Measurements from ENCODE around the gene ZNF385B.

Gene ZNF385B

DNA sequence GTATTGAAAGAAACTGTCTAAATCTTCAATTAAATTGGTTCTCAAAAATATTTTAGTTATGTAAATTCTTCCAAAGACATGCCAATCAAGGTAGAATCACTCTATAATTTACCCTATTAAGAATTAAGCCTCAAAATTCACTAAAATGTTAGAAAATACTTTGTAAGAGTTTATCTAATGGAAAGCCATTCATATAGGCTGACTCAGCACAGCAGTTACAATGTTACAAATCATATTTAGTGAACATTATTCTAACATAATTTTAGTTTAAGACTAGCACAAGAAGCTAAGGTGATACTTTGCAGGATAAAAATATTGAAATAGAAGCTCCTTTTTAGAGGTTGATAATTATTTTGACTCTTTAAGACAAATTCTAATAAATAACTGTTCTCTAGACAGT lies 137.0 kb downstream of the ZNF385B start:
- H4K8ac ChIP-seq (ENCODE audit: low read depth, low read length), result no peak overlapping the region

DNA sequence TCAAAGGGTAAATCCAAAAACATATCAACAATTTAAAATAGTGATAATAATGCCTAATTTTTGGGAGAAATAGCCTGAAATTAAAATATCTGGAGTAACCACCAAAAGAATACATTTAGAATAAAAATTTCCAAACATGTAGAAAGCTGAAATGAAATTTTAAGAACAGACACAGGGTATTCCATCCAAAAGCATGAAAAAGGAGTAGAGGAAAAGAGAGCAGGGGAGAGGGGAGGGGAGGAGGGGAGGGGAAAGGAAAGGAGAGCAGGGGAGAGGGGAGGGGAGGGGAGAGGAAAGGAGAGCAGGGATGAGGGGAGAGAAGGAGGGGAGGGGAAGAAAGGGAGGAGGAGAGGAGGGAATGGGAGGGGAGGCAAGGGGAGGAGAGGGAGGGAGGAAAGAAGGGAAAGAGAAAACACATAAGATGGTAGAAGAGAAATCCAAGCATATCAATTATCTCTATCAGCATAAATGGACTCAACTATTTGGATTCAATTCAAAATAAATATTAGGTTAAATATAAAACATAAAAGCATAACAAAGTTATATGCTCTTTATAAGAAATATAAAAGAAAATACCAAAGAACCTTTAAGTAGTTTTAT lies 141.1 kb downstream of the ZNF385B start:
- Histone ChIP-seq H3K9ac (ENCODE audit: low read length) (no peak overlapping the region), H2AFZ (ENCODE audit: insufficient read depth, low read length, poor library complexity) (no peak overlapping the region), H4K91ac (ENCODE audit: low read depth, low read length) (no peak overlapping the region), H4K12ac (ENCODE audit: low read depth, low read length) (no peak overlapping the region), H3K79me2 (ENCODE audit: control insufficient read depth, insufficient read depth, low read length, poor library complexity) (no peaks in the 10 kb centered on the region), H3K4me2 (ENCODE audit: low read length) (no peak overlapping the region), H3K4ac (ENCODE audit: low read depth, low read length) (no peak overlapping the region), H3K27ac (ENCODE audit: low read depth, low read length) (no peak overlapping the region), H3K27me3 (ENCODE audit: insufficient read depth, low read length) (no peaks in the 10 kb centered on the region), H3K4me3 (ENCODE audit: low read depth, low read length) (no peak overlapping the region), H2BK120ac (ENCODE audit: insufficient read depth, low read length, poor library complexity) (no peak overlapping the region), H2BK12ac (ENCODE audit: low read length) (no peak overlapping the region), H3K36me3 (ENCODE audit: control insufficient read depth in 1 of 2, insufficient read depth in 2 of 2, low read length in 2 of 2) (no peaks in the 10 kb centered on the region), H2BK5ac (ENCODE audit: low read depth, low read length, poor library complexity) (no peak overlapping the region), H3K9me3 (ENCODE audit: insufficient read depth, low read depth, low read length) (no peaks in the 10 kb centered on the region), H2AK5ac (ENCODE audit: low read length) (no peak overlapping the region), H3K79me1 (ENCODE audit: low read length) (no peaks in the 10 kb centered on the region), H3K14ac (ENCODE audit: low read length) (no peak overlapping the region), H4K8ac (ENCODE audit: low read depth, low read length) (no peak overlapping the region), H3K4me1 (ENCODE audit: control insufficient read depth in 1 of 2, insufficient read depth in 2 of 2, low read length in 2 of 2) (no peaks in the 10 kb centered on the region), H3K18ac (ENCODE audit: low read length) (no peak overlapping the region), H3K23ac (ENCODE audit: low read length) (no peak overlapping the region)
- no peak for DNase-seq

More for the DNA sequence above, 137.0 kb downstream of the ZNF385B start:
- no peak overlapping the region for H3K27ac ChIP-seq (ENCODE audit: low read depth, low read length)
- no peak for DNase-seq
- H2AK5ac ChIP-seq (ENCODE audit: low read length), result no peak overlapping the region
- no peaks in the 10 kb centered on the region for H3K9me3 ChIP-seq (ENCODE audit: insufficient read depth, low read depth, low read length)
- H2AFZ ChIP-seq (ENCODE audit: insufficient read depth, low read length, poor library complexity), result no peak overlapping the region
- H3K9ac ChIP-seq (ENCODE audit: low read length), result no peak overlapping the region
- H3K4ac ChIP-seq (ENCODE audit: low read depth, low read length), result no peak overlapping the region
- no peak overlapping the region for H3K23ac ChIP-seq (ENCODE audit: low read length)
- no peak overlapping the region for H3K18ac ChIP-seq (ENCODE audit: low read length)
- H3K27me3 ChIP-seq (ENCODE audit: insufficient read depth, low read length), result no peaks in the 10 kb centered on the region
- H3K79me1 ChIP-seq (ENCODE audit: low read length), result no peaks in the 10 kb centered on the region
- no peak overlapping the region for H3K4me2 ChIP-seq (ENCODE audit: low read length)
- no peaks in the 10 kb centered on the region for H3K79me2 ChIP-seq (ENCODE audit: control insufficient read depth, insufficient read depth, low read length, poor library complexity)
- no peak overlapping the region for H2BK120ac ChIP-seq (ENCODE audit: insufficient read depth, low read length, poor library complexity)
- H3K4me3 ChIP-seq (ENCODE audit: low read depth, low read length), result no peak overlapping the region
- no peak overlapping the region for H2BK5ac ChIP-seq (ENCODE audit: low read depth, low read length, poor library complexity)
- H4K12ac ChIP-seq (ENCODE audit: low read depth, low read length), result no peak overlapping the region
- no peaks in the 10 kb centered on the region for H3K36me3 ChIP-seq (ENCODE audit: control insufficient read depth in 1 of 2, insufficient read depth in 2 of 2, low read length in 2 of 2)
- no peak overlapping the region for H3K14ac ChIP-seq (ENCODE audit: low read length)
- no peak overlapping the region for H2BK12ac ChIP-seq (ENCODE audit: low read length)
- H4K91ac ChIP-seq (ENCODE audit: low read depth, low read length), result no peak overlapping the region
- H3K4me1 ChIP-seq (ENCODE audit: control insufficient read depth in 1 of 2, insufficient read depth in 2 of 2, low read length in 2 of 2), result no peaks in the 10 kb centered on the region

DNA sequence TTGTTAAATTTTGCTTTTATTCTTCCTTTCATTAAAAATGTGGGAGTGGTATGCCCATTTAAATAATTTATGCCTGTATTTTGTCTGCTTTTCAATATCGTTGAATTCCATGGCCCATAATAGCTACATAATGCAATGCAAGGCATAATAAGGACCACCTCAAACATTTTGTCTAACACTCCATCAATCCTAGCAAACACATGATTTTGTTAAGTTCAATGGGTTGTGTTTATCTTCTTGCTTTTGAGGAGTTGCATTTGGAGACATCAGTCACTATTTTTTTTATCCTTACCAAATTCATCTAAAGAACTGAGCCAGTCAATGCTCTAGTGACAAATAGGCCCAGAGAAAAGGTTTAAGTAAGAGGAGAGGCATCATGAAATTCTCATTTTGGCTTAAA lies 145.5 kb downstream of the ZNF385B start:
- DNase-seq, result no peak
- Histone ChIP-seq H4K8ac (ENCODE audit: low read depth, low read length) (no peak overlapping the region), H3K4me1 (ENCODE audit: control insufficient read depth in 1 of 2, insufficient read depth in 2 of 2, low read length in 2 of 2) (peaks cover 1 to 4% of the 10 kb centered on the region in 2 experiments), H3K36me3 (ENCODE audit: control insufficient read depth in 1 of 2, insufficient read depth in 2 of 2, low read length in 2 of 2) (no peaks in the 10 kb centered on the region), H3K27me3 (ENCODE audit: insufficient read depth, low read length) (no peaks in the 10 kb centered on the region), H3K18ac (ENCODE audit: low read length) (no peak overlapping the region), H3K4me3 (ENCODE audit: low read depth, low read length) (no peak overlapping the region), H2BK12ac (ENCODE audit: low read length) (no peak overlapping the region), H3K14ac (ENCODE audit: low read length) (no peak overlapping the region), H2AFZ (ENCODE audit: insufficient read depth, low read length, poor library complexity) (no peak overlapping the region), H3K79me1 (ENCODE audit: low read length) (peaks cover 2% of the 10 kb centered on the region), H3K27ac (ENCODE audit: low read depth, low read length) (no peak overlapping the region), H3K4me2 (ENCODE audit: low read length) (no peak overlapping the region), H3K23ac (ENCODE audit: low read length) (no peak overlapping the region), H3K79me2 (ENCODE audit: control insufficient read depth, insufficient read depth, low read length, poor library complexity) (no peaks in the 10 kb centered on the region), H2AK5ac (ENCODE audit: low read length) (no peak overlapping the region), H3K9ac (ENCODE audit: low read length) (no peak overlapping the region), H2BK5ac (ENCODE audit: low read depth, low read length, poor library complexity) (no peak overlapping the region), H3K9me3 (ENCODE audit: insufficient read depth, low read depth, low read length) (no peaks in the 10 kb centered on the region), H2BK120ac (ENCODE audit: insufficient read depth, low read length, poor library complexity) (no peak overlapping the region), H4K12ac (ENCODE audit: low read depth, low read length) (no peak overlapping the region), H3K4ac (ENCODE audit: low read depth, low read length) (no peak overlapping the region), H4K91ac (ENCODE audit: low read depth, low read length) (no peak overlapping the region)
- WGBS (ENCODE audit: extremely low coverage, insufficient coverage, insufficient read length), result no CpG with 5 or more reads among the region's 1 CpG

- Histone ChIP-seq H2AFZ (ENCODE audit: insufficient read depth, low read length, poor library complexity) (no peak overlapping the region), H3K4me1 (ENCODE audit: control insufficient read depth in 1 of 2, insufficient read depth in 2 of 2, low read length in 2 of 2) (peaks cover 3 to 5% of the 10 kb centered on the region in 2 experiments), H3K4me2 (ENCODE audit: low read length) (no peak overlapping the region), H2BK12ac (ENCODE audit: low read length) (no peak overlapping the region), H2BK120ac (ENCODE audit: insufficient read depth, low read length, poor library complexity) (no peak overlapping the region), H3K79me1 (ENCODE audit: low read length) (peaks cover 7% of the 10 kb centered on the region), H2BK5ac (ENCODE audit: low read depth, low read length, poor library complexity) (no peak overlapping the region), H4K12ac (ENCODE audit: low read depth, low read length) (no peak overlapping the region), H2AK5ac (ENCODE audit: low read length) (no peak overlapping the region), H3K9me3 (ENCODE audit: insufficient read depth, low read depth, low read length) (no peaks in the 10 kb centered on the region), H3K36me3 (ENCODE audit: control insufficient read depth in 1 of 2, insufficient read depth in 2 of 2, low read length in 2 of 2) (no peaks in the 10 kb centered on the region), H3K4ac (ENCODE audit: low read depth, low read length) (no peak overlapping the region), H3K27ac (ENCODE audit: low read depth, low read length) (no peak overlapping the region), H3K23ac (ENCODE audit: low read length) (no peak overlapping the region), H4K8ac (ENCODE audit: low read depth, low read length) (no peak overlapping the region), H3K79me2 (ENCODE audit: control insufficient read depth, insufficient read depth, low read length, poor library complexity) (no peaks in the 10 kb centered on the region), H3K27me3 (ENCODE audit: insufficient read depth, low read length) (no peaks in the 10 kb centered on the region), H3K18ac (ENCODE audit: low read length) (no peak overlapping the region), H4K91ac (ENCODE audit: low read depth, low read length) (no peak overlapping the region), H3K14ac (ENCODE audit: low read length) (no peak overlapping the region), H3K9ac (ENCODE audit: low read length) (no peak overlapping the region), H3K4me3 (ENCODE audit: low read depth, low read length) (no peak overlapping the region)
- no CpG with 5 or more reads among the region's 1 CpG for WGBS (ENCODE audit: extremely low coverage, insufficient coverage, insufficient read length)
- no peak for DNase-seq
Observed at GRCh38 chr2:179715196-179715595, 146.2 kb downstream of the ZNF385B start.
